Esophagus squamous epithelium (tissue), 4 donors: ENCODE data around the gene ZG16.
"Not testable (repeated sequence)": the region's sequence is repeated elsewhere in the genome, so short reads cannot be mapped to it uniquely, and the experiment has no call there.

Experiments
- POLR2A ChIP-seq, 4 donors: fragments of 450-650 bp; IDR thresholded peaks; one replicate each; pipeline ENCODE4 v1.6.1; 2017; ENCODE audit warnings: antibody characterized with exemption in 4 of 4, mild to moderate bottlenecking in 4 of 4, moderate library complexity in 3 of 4
- TF ChIP-seq, protein P1 (sequence below), 6 experiments: fragments of 450-650 bp in 4 of 6; fragments of 200-600 bp in 2 of 6; sonication (generic) in 2 of 6; IDR thresholded peaks; one replicate each; pipeline ENCODE4 v1.5.1; 2016 to 2019; ENCODE audit warnings: antibody characterized with exemption in 6 of 6, mild to moderate bottlenecking in 4 of 6, moderate library complexity in 4 of 6

DNA sequence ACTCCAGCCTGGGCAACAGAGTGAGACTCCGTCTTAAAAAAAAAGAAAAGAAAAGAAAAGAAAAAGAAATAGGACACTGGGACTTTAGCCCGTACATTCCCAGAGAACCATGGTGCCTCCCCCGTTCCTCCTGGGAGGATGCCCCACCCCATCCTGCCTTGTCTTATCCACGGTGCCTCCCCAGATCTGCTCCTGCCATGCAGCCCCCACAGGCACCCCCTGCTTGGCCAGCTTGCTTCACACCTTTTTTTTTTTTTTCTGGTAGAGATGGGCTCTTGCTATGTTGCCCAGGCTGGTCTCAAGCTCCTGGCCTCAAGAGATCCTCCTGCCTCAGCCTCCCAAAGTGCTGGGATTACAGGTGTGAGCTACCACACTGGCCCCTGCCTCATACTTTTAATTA, 31.5 kb upstream of the ZG16 start:
- TF ChIP-seq, protein P1, sequence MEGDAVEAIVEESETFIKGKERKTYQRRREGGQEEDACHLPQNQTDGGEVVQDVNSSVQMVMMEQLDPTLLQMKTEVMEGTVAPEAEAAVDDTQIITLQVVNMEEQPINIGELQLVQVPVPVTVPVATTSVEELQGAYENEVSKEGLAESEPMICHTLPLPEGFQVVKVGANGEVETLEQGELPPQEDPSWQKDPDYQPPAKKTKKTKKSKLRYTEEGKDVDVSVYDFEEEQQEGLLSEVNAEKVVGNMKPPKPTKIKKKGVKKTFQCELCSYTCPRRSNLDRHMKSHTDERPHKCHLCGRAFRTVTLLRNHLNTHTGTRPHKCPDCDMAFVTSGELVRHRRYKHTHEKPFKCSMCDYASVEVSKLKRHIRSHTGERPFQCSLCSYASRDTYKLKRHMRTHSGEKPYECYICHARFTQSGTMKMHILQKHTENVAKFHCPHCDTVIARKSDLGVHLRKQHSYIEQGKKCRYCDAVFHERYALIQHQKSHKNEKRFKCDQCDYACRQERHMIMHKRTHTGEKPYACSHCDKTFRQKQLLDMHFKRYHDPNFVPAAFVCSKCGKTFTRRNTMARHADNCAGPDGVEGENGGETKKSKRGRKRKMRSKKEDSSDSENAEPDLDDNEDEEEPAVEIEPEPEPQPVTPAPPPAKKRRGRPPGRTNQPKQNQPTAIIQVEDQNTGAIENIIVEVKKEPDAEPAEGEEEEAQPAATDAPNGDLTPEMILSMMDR (IDR thresholded peaks at IDR 0.05) = not testable (repeated sequence)
- TF ChIP-seq POLR2A (IDR thresholded peaks at IDR 0.05) = not testable (repeated sequence)
